IMR-90 (cell line): ENCODE results near the gene TRPC1. TPM values are rescaled to one million over a fixed set of nuclear protein-coding genes. Genes with fewer than 3 reads are reported as not detected.

Experiments
- ATAC-seq: fragments of 200-7000 bp; cut with Tn5 transposase; 2 replicates; pipeline ENCODE4 v1.9.1; 2020; ENCODE audit warnings: low read depth, mild to moderate bottlenecking, moderate library complexity
- BruUV-seq: library from RNA; stranded (reverse); fragments of 400-500 nt; replicated peaks from 2 replicates; lab custom pipeline; 2021; lab: Mats Ljungman, UMichigan
- CTCF ChIA-PET: fragments of 300-600 bp; formaldehyde crosslinking; extraction: SDS; loops from one replicate; lab custom pipeline; 2021; ENCODE audit warnings: antibody characterized with exemption; lab: Yijun Ruan, JAX
- POLR2A ChIA-PET: fragments of 300-600 bp; sonication (Branson Sonifier 250); formaldehyde crosslinking; loops from one replicate; lab custom pipeline; 2022; ENCODE audit warnings: antibody characterized with exemption; ENCODE audit not compliant: unreplicated experiment; lab: Charles Lee
- DNase-seq: peaks from one replicate; pipeline ENCODE4 v3.0.0; 2013
- H2AFZ ChIP-seq: replicated peaks from 2 replicates; pipeline ENCODE3; 2013; ENCODE audit warnings: low read length, mild to moderate bottlenecking; ENCODE audit not compliant: poor library complexity
- H2AK5ac ChIP-seq: 2 replicates; pipeline ENCODE4 v1.6.1; 2013; ENCODE audit warnings: low read depth, low read length, inconsistent platforms
- H2AK9ac ChIP-seq: replicated peaks from 2 replicates; pipeline ENCODE3; 2013; ENCODE audit warnings: mild to moderate bottlenecking, low read depth, low read length, moderate library complexity; ENCODE audit not compliant: poor library complexity
- H2BK120ac ChIP-seq: 2 replicates; pipeline ENCODE4 v1.6.1; 2013; ENCODE audit warnings: low read depth, low read length, inconsistent platforms
- H2BK15ac ChIP-seq: 3 replicates; pipeline ENCODE4 v1.6.1; 2013; ENCODE audit warnings: low read depth, low read length, inconsistent platforms
- H2BK20ac ChIP-seq: 2 replicates; pipeline ENCODE4 v1.6.1; 2013; ENCODE audit warnings: low read depth, mild to moderate bottlenecking, inconsistent platforms, low read length, moderate library complexity
- H2BK5ac ChIP-seq: 2 replicates; pipeline ENCODE4 v1.6.1; 2013; ENCODE audit warnings: mild to moderate bottlenecking, low read depth, low read length, inconsistent platforms; ENCODE audit not compliant: poor library complexity, severe bottlenecking
- H3K14ac ChIP-seq: replicated peaks from 2 replicates; pipeline ENCODE4 v1.6.1; 2013; ENCODE audit warnings: low read depth, low read length, inconsistent platforms
- H3K18ac ChIP-seq: 2 replicates; pipeline ENCODE4 v1.6.1; 2013; ENCODE audit warnings: low read depth, low read length, control low read depth
- H3K23ac ChIP-seq: 2 replicates; pipeline ENCODE4 v1.6.1; 2013; ENCODE audit warnings: low read depth, low read length, inconsistent platforms
- H3K27ac ChIP-seq: 2 replicates; pipeline ENCODE4 v1.5.1; 2013; ENCODE audit warnings: mild to moderate bottlenecking, control low read depth, low read length; ENCODE audit not compliant: insufficient read depth
- H3K27me3 ChIP-seq: 2 replicates; pipeline ENCODE4 v1.6.1; 2013; ENCODE audit warnings: low read length; ENCODE audit not compliant: control insufficient read depth, insufficient read depth
- H3K36me3 ChIP-seq: 2 replicates; pipeline ENCODE4 v1.6.1; 2013; ENCODE audit warnings: low read length, mixed read lengths; ENCODE audit not compliant: control insufficient read depth, insufficient read depth
- H3K4ac ChIP-seq: 2 replicates; pipeline ENCODE4 v1.6.1; 2013; ENCODE audit warnings: low read depth, low read length, inconsistent platforms
- H3K4me1 ChIP-seq: 2 replicates; pipeline ENCODE4 v1.6.1; 2013; ENCODE audit warnings: low read length, mixed read lengths; ENCODE audit not compliant: control insufficient read depth, insufficient read depth
- H3K4me2 ChIP-seq: 2 replicates; pipeline ENCODE4 v1.6.1; 2013; ENCODE audit warnings: low read depth, mild to moderate bottlenecking, control low read depth, low read length, moderate library complexity
- H3K4me3 ChIP-seq: 2 replicates; pipeline ENCODE4 v1.5.1; 2013; ENCODE audit warnings: low read depth, mild to moderate bottlenecking, control low read depth, low read length, moderate library complexity; ENCODE audit not compliant: insufficient read depth
- H3K56ac ChIP-seq: 2 replicates; pipeline ENCODE4 v1.6.1; 2013; ENCODE audit warnings: low read length, inconsistent platforms; ENCODE audit not compliant: insufficient read depth; ENCODE audit errors: extremely low read depth
- H3K79me1 ChIP-seq, 2 experiments: 2 replicates each; pipeline ENCODE4 v1.6.1; 2013; ENCODE audit warnings: low read length in 2 of 2, inconsistent platforms in 1 of 2, low read depth in 1 of 2
- H3K9ac ChIP-seq: 2 replicates; pipeline ENCODE4 v1.6.1; 2013; ENCODE audit warnings: low read depth, low read length, control low read depth
- H3K9me1 ChIP-seq: 2 replicates; pipeline ENCODE4 v1.6.1; 2013; ENCODE audit warnings: low read length, inconsistent platforms; ENCODE audit not compliant: insufficient read depth
- H3K9me3 ChIP-seq: 2 replicates; pipeline ENCODE4 v1.6.1; 2013; ENCODE audit warnings: low read length; ENCODE audit not compliant: control insufficient read depth, insufficient read depth
- H4K20me1 ChIP-seq: 2 replicates; pipeline ENCODE4 v1.6.1; 2013; ENCODE audit warnings: low read length, inconsistent platforms; ENCODE audit not compliant: insufficient read depth
- H4K5ac ChIP-seq: 2 replicates; pipeline ENCODE4 v1.6.1; 2013; ENCODE audit warnings: mild to moderate bottlenecking, low read depth, low read length, control low read depth
- H4K8ac ChIP-seq, 2 experiments: 2 replicates each; pipeline ENCODE4 v1.6.1; 2013; ENCODE audit warnings: low read depth in 2 of 2, low read length in 2 of 2, control low read depth in 1 of 2, inconsistent platforms in 1 of 2
- H4K91ac ChIP-seq: 2 replicates; pipeline ENCODE4 v1.6.1; 2013; ENCODE audit warnings: low read depth, low read length, inconsistent platforms; ENCODE audit not compliant: insufficient read depth
- CHD1 ChIP-seq: IDR thresholded peaks from 2 replicates; pipeline ENCODE4 v1.6.1; 2012; ENCODE audit warnings: low read depth, low read length, improper control_type of control experiment
- MAZ ChIP-seq: IDR thresholded peaks from 2 replicates; pipeline ENCODE4 v1.6.1; 2012; ENCODE audit warnings: low read depth, mild to moderate bottlenecking, low read length, improper control_type of control experiment, moderate library complexity, borderline replicate concordance
- NFE2L2 ChIP-seq: fragments of 150-350 bp; IDR thresholded peaks from 2 replicates; pipeline ENCODE4 v1.6.1; 2016; ENCODE audit warnings: low read depth, mild to moderate bottlenecking, low read length
- RCOR1 ChIP-seq: IDR thresholded peaks from 2 replicates; pipeline ENCODE4 v1.6.1; 2012; ENCODE audit warnings: mild to moderate bottlenecking, low read length, improper control_type of control experiment; ENCODE audit not compliant: insufficient replicate concordance
- RFX5 ChIP-seq: IDR thresholded peaks from 2 replicates; pipeline ENCODE4 v1.8.0; 2012; ENCODE audit warnings: low read depth, mild to moderate bottlenecking, low read length, moderate library complexity
- SMC3 ChIP-seq: fragments of 150-350 bp; IDR thresholded peaks from 2 replicates; pipeline ENCODE4 v1.6.1; 2016; ENCODE audit warnings: low read depth, mild to moderate bottlenecking, antibody characterized with exemption, low read length, moderate library complexity
- WGBS, 2 experiments: methylation state at CpG; one replicate each; pipeline versions ENCODE4 v1.1.5 to v1.1.7; 2013; ENCODE audit warnings: missing lambda C conversion rate in 2 of 2; ENCODE audit not compliant: insufficient read length in 1 of 2; ENCODE audit errors: extremely low coverage in 2 of 2; 5-methylcytosine and 5-hydroxymethylcytosine counted together
- dilution Hi-C: fragments of 300-500 bp; cut with HindIII; formaldehyde crosslinking; loops from one replicate; pipeline ENCODE4 v1.14.3; 2018; ENCODE audit warnings: low sequenced_read_pairs; ENCODE audit not compliant: unreplicated experiment
- in situ Hi-C: fragments of 300-500 bp; cut with MboI; formaldehyde crosslinking; loops from 3 replicates; pipeline ENCODE4 v1.14.3; 2019; ENCODE audit warnings: low sequenced_read_pairs, inconsistent platforms, mixed read lengths
- intact Hi-C: fragments of 100-400 bp; cut with micrococcal nuclease; formaldehyde crosslinking; loops from 2 replicates; pipeline ENCODE4 v1.10.0; 2022
- polyA plus RNA-seq, 3 experiments: library from polyadenylated mRNA; depleted of rRNA; stranded (reverse); fragments of >200 nt; gene quantifications; 2 replicates each; pipeline ENCODE4 v1.2.3, GENCODE V29; 2012; ENCODE audit warnings: low replicate concordance in 1 of 3
- total RNA-seq: library from RNA; depleted of rRNA; stranded (reverse); fragments of >200 nt; gene quantifications from 2 replicates; pipeline ENCODE4 v1.2.3, GENCODE V29; 2012
- TF ChIP-seq, protein P1 (sequence below): fragments of 150-350 bp; IDR thresholded peaks from 2 replicates; pipeline ENCODE4 v1.6.1; 2017; ENCODE audit warnings: mild to moderate bottlenecking, antibody characterized with exemption, low read length, low read depth

TRPC1 gene
- total and polyA plus RNA-seq, 2 of the 4 experiments (the other 2 are of a cell fraction), result 5.9 to 7.2 TPM

DNA sequence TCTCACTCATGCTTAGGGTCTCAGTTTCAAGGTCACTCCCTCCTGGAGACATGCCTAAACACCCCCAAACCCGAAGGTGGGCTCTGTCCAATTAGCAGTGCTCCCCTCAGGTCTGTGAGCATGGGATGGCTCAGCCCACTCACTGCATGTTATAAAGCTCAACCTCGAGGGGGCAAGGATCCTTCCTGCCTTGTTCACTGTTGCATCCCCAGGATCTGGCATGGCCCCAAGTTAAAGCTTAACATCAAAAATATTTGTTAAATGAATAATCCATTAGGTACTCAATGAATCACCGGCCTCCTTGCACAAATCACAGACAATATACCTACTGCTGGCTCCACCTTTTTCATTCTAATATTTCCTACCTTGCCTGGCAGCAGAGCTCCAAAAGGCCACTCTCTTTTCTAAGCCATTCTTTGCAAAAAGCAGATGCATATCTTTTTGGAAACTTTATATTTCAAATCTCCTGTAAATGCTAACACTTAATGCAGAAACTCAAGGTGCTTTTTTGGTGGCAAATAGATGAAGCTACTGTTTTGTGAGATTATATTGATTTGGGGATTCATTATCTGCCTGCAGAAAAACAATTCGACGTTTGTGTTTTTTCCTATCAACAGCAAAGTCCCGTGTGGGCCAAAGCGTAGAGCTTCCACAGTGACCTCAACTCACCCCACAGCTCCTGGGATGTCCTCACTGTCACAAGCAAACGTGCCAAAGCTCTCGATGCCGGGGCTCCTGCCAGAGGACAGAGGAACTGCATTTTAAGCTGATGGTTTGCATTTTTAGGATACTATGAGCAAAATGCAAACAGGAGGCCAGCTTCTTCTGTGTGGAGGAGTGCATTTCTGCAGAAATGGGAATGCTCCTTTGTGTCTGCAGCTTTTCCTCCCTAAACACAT lies 129.7 kb downstream of the TRPC1 start:
- intact Hi-C loops, result no loop called here
- no peak overlapping the region for H2BK15ac ChIP-seq
- in situ Hi-C loops, result no loop called here
- H3K23ac ChIP-seq, result no peak overlapping the region
- no peak for TF ChIP-seq RCOR1
- no peak for TF ChIP-seq SMC3
- TF ChIP-seq RFX5, result no peak
- TF ChIP-seq, protein P1, sequence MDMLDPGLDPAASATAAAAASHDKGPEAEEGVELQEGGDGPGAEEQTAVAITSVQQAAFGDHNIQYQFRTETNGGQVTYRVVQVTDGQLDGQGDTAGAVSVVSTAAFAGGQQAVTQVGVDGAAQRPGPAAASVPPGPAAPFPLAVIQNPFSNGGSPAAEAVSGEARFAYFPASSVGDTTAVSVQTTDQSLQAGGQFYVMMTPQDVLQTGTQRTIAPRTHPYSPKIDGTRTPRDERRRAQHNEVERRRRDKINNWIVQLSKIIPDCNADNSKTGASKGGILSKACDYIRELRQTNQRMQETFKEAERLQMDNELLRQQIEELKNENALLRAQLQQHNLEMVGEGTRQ, result no peak
- TF ChIP-seq MAZ, result no peak
- TF ChIP-seq NFE2L2, result no peak
- no peak for TF ChIP-seq CHD1
- H3K36me3 ChIP-seq, result no peaks in the 10 kb centered on the region
- H3K79me1 ChIP-seq, result no peaks in the 10 kb centered on the region
- ATAC-seq, result no peak
- no peak overlapping the region for H4K8ac ChIP-seq
- WGBS, 2 experiments, result no CpG with 5 or more reads among the region's 10 CpGs
- H4K5ac ChIP-seq, result no peak overlapping the region
- no peaks in the 10 kb centered on the region for H4K20me1 ChIP-seq
- peak; percentile 21 for DNase-seq
- no peak overlapping the region for H3K27ac ChIP-seq
- H3K18ac ChIP-seq, result no peak overlapping the region
- no peak overlapping the region for H2BK20ac ChIP-seq
- no TSS peak for BruUV-seq
- dilution Hi-C loops, result no loop called here
- no peak overlapping the region for H2BK5ac ChIP-seq
- POLR2A ChIA-PET, result no interaction called here
- H2BK120ac ChIP-seq, result no peak overlapping the region
- H4K91ac ChIP-seq, result no peak overlapping the region
- no peak overlapping the region for H2AK5ac ChIP-seq
- no peak overlapping the region for H3K14ac ChIP-seq
- no peaks in the 10 kb centered on the region for H3K4me1 ChIP-seq
- H2AFZ ChIP-seq, result no peak overlapping the region
- no peak overlapping the region for H3K56ac ChIP-seq
- CTCF ChIA-PET, result interaction anchor here (0.7 to 1.4 kb wide), 2 partner anchors 9 to 25 kb away, joined by 3 to 4 read pairs; no protein-coding TSS in a partner anchor
- H3K9me1 ChIP-seq, result no peaks in the 10 kb centered on the region; the same call in 1 of the 2 replicates
- no peak overlapping the region for H3K4me3 ChIP-seq
- no peak overlapping the region for H2AK9ac ChIP-seq
- peaks cover 18% of the 10 kb centered on the region for H3K27me3 ChIP-seq
- no peak overlapping the region for H3K9ac ChIP-seq
- H3K4ac ChIP-seq, result no peak overlapping the region
- no peaks in the 10 kb centered on the region for H3K9me3 ChIP-seq
- H3K4me2 ChIP-seq, result no peak overlapping the region
